Measurements from ENCODE around the gene MYCN. TPM values are rescaled to one million over a fixed set of nuclear protein-coding genes. Genes with fewer than 3 reads are reported as not detected.
"Not testable (repeated sequence)": the region's sequence is repeated elsewhere in the genome, so short reads cannot be mapped to it uniquely, and the experiment has no call there.

Gene MYCN
- total and polyA plus RNA-seq, 4 donors = 7.9 to 25.8 (median 16.2) TPM

DNA sequence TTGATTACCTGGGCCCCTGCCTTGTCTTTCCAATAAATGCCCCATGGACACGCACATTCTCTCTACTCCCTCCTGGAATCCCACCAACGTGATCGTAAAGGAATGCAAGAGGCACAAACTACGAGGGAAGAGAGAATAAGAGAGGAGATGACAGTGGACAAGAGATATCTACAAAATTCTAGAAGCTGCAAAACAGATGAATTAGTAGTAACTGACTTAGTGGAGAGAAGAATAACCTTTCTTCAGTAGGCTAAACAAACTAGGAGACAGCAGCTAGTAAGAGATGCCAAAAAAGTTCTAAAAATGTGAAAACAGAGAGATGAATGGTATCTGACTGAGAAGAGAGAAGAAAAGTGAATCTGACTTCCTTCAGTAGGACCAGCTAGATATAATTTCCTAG lies 43.5 kb upstream of the MYCN start:
- WGBS (ENCODE audit: insufficient coverage) = no CpG with 5 or more reads among the region's 4 CpGs
- no peaks in the 10 kb centered on the region for H3K36me3 ChIP-seq (ENCODE audit: control insufficient read depth, insufficient read depth, low read length)
- no peak for DNase-seq (ENCODE audit: low read depth in 4 of 6, low spot score in 6 of 6)
- peaks cover 4% of the 10 kb centered on the region for H3K4me1 ChIP-seq (ENCODE audit: control insufficient read depth, insufficient read depth, low read length)
- no peak overlapping the region for H3K4me3 ChIP-seq (ENCODE audit: low read depth, low read length)
- H3K27ac ChIP-seq (ENCODE audit: low read depth, low read length) = no peak overlapping the region
- no peaks in the 10 kb centered on the region for H3K27me3 ChIP-seq (ENCODE audit: control insufficient read depth, insufficient read depth, low read length)
- peaks cover 7% of the 10 kb centered on the region for H3K9me3 ChIP-seq (ENCODE audit: control insufficient read depth, insufficient read depth, low read length)

DNA sequence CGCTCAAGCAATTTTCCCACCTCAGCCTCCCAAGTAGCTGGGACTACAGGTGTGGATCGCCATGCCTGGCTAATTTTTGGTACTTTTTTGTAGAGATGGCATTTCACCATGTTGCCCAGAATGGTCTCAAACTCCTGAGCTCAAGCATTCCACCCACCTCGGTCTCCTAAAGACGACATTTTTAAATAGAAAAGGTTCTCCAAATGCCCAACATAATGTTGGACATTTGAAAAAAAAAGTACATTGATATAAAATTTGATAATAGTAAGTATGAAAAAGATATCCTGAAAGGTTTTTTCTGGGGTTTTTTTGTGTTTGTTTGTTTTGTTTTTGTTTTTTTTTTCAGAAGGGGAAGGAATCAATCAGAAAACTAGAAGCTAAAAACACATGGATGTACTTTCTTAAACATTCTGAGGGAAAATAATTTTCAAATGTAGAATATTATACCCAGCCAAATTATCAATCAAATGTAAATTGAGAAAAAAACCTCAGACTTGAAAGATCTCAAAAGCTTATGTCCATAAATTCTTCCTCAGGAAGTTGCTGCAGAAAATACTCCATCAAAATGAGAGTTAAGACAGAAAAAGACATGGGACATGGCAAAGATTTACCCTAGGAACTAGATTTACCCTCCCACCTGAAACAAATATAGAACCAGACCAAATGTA lies 42.8 kb upstream of the MYCN start:
- Histone ChIP-seq H3K4me1 (ENCODE audit: control insufficient read depth, insufficient read depth, low read length) (peaks cover 4% of the 10 kb centered on the region), H3K27me3 (ENCODE audit: control insufficient read depth, insufficient read depth, low read length) (no peaks in the 10 kb centered on the region), H3K9me3 (ENCODE audit: control insufficient read depth, insufficient read depth, low read length) (peaks cover 7% of the 10 kb centered on the region), H3K4me3 (ENCODE audit: low read depth, low read length) (no peak overlapping the region), H3K27ac (ENCODE audit: low read depth, low read length) (no peak overlapping the region), H3K36me3 (ENCODE audit: control insufficient read depth, insufficient read depth, low read length) (no peaks in the 10 kb centered on the region)
- DNase-seq (ENCODE audit: low read depth in 4 of 6, low spot score in 6 of 6) = no peak
- WGBS (ENCODE audit: insufficient coverage) = 100% methylated on average over 2 of the region's 4 CpGs

DNA sequence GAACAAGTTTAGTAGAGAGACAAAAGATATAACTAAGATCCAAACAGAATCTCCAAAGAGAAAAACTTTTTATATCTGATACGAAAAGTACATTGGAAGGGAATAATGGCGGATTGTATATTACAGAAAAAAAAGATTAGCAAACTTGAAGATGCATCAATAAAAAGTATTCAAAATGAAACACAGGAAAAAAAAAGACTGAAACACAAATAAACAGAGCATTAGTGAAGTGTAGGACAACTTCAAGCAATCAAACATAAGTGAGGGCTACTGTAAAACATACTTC lies 41.1 kb upstream of the MYCN start:
- DNase-seq (ENCODE audit: low read depth in 4 of 6, low spot score in 6 of 6) = no peak
- Histone ChIP-seq H3K36me3 (ENCODE audit: control insufficient read depth, insufficient read depth, low read length) (no peaks in the 10 kb centered on the region), H3K4me1 (ENCODE audit: control insufficient read depth, insufficient read depth, low read length) (no peaks in the 10 kb centered on the region), H3K4me3 (ENCODE audit: low read depth, low read length) (no peak overlapping the region), H3K27ac (ENCODE audit: low read depth, low read length) (no peak overlapping the region), H3K27me3 (ENCODE audit: control insufficient read depth, insufficient read depth, low read length) (no peaks in the 10 kb centered on the region), H3K9me3 (ENCODE audit: control insufficient read depth, insufficient read depth, low read length) (peaks cover 7% of the 10 kb centered on the region)
- no CpG with 5 or more reads among the region's 2 CpGs for WGBS (ENCODE audit: insufficient coverage)

DNA sequence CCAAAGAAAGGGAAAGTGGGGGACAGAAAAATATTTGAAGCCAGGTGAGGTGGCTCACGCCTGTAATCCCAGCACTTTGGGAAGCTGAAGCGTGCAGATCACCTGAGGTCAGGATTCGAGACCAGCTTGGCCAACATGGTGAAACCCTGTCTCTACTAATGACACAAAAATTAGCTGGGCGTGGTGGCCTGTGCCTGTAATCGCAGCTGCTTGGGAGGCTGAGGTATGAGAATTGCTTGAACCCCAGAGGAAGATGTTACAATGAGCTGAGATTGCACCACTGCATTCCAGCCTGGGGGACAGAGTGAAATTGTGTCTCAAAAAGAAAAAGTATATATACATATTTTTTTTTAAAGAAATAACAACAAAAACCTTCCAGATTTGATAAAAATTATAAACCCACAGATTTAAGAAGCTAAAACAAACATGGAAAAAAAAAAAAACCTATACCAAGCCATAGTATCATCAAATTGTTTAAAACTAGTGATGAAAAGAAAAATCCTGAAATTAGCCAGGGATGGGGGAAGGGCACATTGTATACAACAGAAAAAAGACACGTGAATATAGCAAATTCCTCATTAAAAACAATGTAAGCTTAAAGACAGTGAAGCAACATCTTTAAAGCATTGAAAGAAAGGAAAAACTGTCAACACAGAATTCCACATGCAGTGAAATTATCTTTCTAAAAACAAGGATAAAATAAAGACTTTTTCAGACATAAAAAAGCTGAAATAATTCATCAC lies 40.4 kb upstream of the MYCN start:
- Histone ChIP-seq H3K27ac (ENCODE audit: low read depth, low read length) (no peak overlapping the region), H3K9me3 (ENCODE audit: control insufficient read depth, insufficient read depth, low read length) (peaks cover 7% of the 10 kb centered on the region), H3K36me3 (ENCODE audit: control insufficient read depth, insufficient read depth, low read length) (no peaks in the 10 kb centered on the region), H3K4me3 (ENCODE audit: low read depth, low read length) (no peak overlapping the region), H3K4me1 (ENCODE audit: control insufficient read depth, insufficient read depth, low read length) (no peaks in the 10 kb centered on the region), H3K27me3 (ENCODE audit: control insufficient read depth, insufficient read depth, low read length) (no peaks in the 10 kb centered on the region)
- no peak for DNase-seq (ENCODE audit: low read depth in 4 of 6, low spot score in 6 of 6)
- WGBS (ENCODE audit: insufficient coverage) = 100% methylated on average over 2 of the region's 6 CpGs

DNA sequence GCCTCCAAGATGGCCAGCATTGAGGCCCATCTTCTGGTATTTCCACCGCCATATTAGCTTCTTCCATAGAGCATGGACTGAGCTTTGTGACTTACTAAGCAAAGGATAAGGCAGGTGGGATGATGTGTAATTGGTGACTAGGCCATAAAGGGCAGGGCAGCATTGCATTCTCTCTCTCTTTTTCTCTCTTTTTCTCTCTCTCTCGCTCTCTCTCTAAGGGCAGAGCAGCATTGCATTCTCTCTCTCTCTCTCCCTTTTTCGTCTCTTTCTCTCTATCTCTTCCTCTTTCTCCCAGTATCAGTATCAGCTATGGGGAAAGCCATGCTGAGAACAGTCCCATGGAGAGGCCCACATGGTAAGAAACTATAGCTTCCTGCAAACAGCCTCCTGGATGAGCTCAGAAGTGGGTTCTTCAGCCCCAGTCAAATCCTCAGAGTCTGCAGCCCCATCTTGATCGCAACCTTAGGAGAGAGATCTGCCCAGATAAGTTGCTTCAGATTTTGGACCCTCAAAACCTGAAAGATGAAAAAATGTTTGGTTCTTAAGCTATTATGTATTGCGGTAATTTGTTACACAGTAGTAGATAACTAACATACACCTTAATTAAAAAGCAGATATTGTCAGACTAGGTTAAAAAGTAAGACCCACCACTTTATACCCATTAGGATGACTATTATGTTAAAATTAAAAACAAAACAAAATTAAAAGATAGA lies 39.1 kb upstream of the MYCN start:
- H3K9me3 ChIP-seq (ENCODE audit: control insufficient read depth, insufficient read depth, low read length) = peaks cover 8% of the 10 kb centered on the region
- H3K4me1 ChIP-seq (ENCODE audit: control insufficient read depth, insufficient read depth, low read length) = no peaks in the 10 kb centered on the region
- no peaks in the 10 kb centered on the region for H3K27me3 ChIP-seq (ENCODE audit: control insufficient read depth, insufficient read depth, low read length)
- H3K36me3 ChIP-seq (ENCODE audit: control insufficient read depth, insufficient read depth, low read length) = no peaks in the 10 kb centered on the region
- no peak overlapping the region for H3K4me3 ChIP-seq (ENCODE audit: low read depth, low read length)
- H3K27ac ChIP-seq (ENCODE audit: low read depth, low read length) = no peak overlapping the region
- no peak for DNase-seq (ENCODE audit: low read depth in 4 of 6, low spot score in 6 of 6)
- WGBS (ENCODE audit: insufficient coverage) = 86% methylated on average over 2 of the region's 5 CpGs

DNA sequence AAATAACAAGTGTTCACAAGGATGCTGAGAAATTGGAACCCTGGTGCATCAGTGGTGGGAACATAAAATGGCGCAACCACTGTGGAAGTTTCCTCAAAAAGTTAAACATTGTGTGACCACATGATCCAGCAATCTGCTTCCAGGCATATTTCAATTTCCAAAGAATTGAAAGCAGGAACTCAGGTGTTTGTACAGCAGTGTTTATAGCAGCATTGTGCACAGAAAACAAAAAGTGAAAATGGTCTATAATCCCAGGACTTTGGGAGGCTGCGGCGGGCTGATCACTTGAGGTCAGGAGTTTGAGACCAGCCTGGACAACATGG lies 38.6 kb upstream of the MYCN start:
- Histone ChIP-seq H3K9me3 (ENCODE audit: control insufficient read depth, insufficient read depth, low read length) (peaks cover 8% of the 10 kb centered on the region), H3K27ac (ENCODE audit: low read depth, low read length) (no peak overlapping the region), H3K4me1 (ENCODE audit: control insufficient read depth, insufficient read depth, low read length) (no peaks in the 10 kb centered on the region), H3K4me3 (ENCODE audit: low read depth, low read length) (no peak overlapping the region), H3K27me3 (ENCODE audit: control insufficient read depth, insufficient read depth, low read length) (no peaks in the 10 kb centered on the region), H3K36me3 (ENCODE audit: control insufficient read depth, insufficient read depth, low read length) (no peaks in the 10 kb centered on the region)
- no CpG with 5 or more reads among the region's 3 CpGs for whole genome bisulfite sequencing (ENCODE audit: insufficient coverage)
- DNase-seq (ENCODE audit: low read depth in 4 of 6, low spot score in 6 of 6) = no peak

DNA sequence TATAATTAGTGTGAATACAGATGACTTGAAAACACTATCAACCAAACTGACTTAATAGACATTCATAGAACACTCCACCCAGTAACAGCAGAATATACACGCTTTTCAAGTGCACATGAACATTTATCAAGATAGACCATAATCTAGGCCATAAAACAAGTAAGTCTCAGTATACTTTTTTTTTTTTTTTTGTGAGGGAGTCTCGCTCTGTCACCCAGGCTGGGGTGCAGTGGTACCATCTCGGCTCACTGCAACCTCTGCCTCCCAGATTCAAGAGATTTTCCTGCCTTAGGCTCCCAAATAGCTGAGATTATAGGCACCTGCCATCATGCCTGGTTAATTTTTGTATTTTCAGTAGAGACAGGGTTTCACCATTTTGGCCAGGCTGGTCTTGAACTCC lies 36.4 kb upstream of the MYCN start:
- WGBS (ENCODE audit: insufficient coverage) = no CpG with 5 or more reads among the region's 3 CpGs
- H3K36me3 ChIP-seq (ENCODE audit: control insufficient read depth, insufficient read depth, low read length); H3K4me3 ChIP-seq (ENCODE audit: low read depth, low read length); DNase-seq (ENCODE audit: low read depth in 4 of 6, low spot score in 6 of 6); H3K27me3 ChIP-seq (ENCODE audit: control insufficient read depth, insufficient read depth, low read length); H3K4me1 ChIP-seq (ENCODE audit: control insufficient read depth, insufficient read depth, low read length); H3K27ac ChIP-seq (ENCODE audit: low read depth, low read length); H3K9me3 ChIP-seq (ENCODE audit: control insufficient read depth, insufficient read depth, low read length): not testable (repeated sequence)

DNA sequence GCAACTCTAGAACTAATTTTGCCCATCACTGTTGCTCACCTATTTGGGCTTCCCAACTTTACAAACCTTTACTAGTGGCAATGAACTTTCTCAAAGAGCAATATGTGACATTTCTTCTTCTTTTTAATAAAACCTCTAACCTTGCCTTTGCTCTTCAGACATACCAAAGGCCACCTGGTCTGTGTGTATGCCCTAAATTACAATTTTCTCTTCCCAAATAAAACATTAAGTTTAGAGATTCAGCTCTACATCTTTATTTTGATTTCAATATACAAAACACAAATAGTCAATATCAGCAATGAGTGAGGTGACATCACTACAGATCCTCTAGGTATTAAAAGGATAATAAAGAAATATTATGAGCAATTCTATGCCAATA lies 35.1 kb upstream of the MYCN start:
- H3K4me3 ChIP-seq (ENCODE audit: low read depth, low read length) = no peak overlapping the region

DNA sequence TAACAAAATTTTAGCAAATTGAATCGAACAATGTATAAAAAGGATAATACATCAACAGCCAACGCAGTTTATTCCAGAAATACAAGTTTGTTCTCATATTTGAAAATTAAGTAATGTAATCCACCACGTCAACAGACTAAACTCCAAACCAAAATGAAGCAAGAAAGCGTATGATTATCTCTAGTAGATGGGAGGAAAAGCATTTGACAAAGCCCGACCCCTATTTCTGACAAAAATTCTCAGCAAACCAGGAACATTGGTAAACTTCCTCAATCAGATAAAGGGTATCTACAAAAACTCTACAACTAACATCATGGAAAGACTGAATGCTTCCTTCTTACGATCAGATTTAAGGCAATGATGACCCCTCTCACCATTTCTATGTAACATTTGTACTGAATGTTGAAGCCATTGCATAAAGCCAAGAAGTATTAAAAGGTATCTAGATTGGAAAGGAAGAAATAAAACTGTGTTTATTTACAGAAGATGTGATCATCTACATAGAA lies 34.3 kb upstream of the MYCN start:
- no peak overlapping the region for H3K27ac ChIP-seq (ENCODE audit: low read depth, low read length)
- peaks cover 1% of the 10 kb centered on the region for H3K9me3 ChIP-seq (ENCODE audit: control insufficient read depth, insufficient read depth, low read length)
- DNase-seq (ENCODE audit: low read depth in 4 of 6, low spot score in 6 of 6) = no peak
- no CpG with 5 or more reads among the region's 6 CpGs for WGBS (ENCODE audit: insufficient coverage)
- no peaks in the 10 kb centered on the region for H3K36me3 ChIP-seq (ENCODE audit: control insufficient read depth, insufficient read depth, low read length)
- H3K4me3 ChIP-seq (ENCODE audit: low read depth, low read length) = no peak overlapping the region
- no peaks in the 10 kb centered on the region for H3K27me3 ChIP-seq (ENCODE audit: control insufficient read depth, insufficient read depth, low read length)
- H3K4me1 ChIP-seq (ENCODE audit: control insufficient read depth, insufficient read depth, low read length) = no peaks in the 10 kb centered on the region

More for the DNA sequence above, 35.1 kb upstream of the MYCN start:
- Histone ChIP-seq H3K9me3 (ENCODE audit: control insufficient read depth, insufficient read depth, low read length) (peaks cover 1% of the 10 kb centered on the region), H3K27ac (ENCODE audit: low read depth, low read length) (no peak overlapping the region), H3K36me3 (ENCODE audit: control insufficient read depth, insufficient read depth, low read length) (no peaks in the 10 kb centered on the region), H3K27me3 (ENCODE audit: control insufficient read depth, insufficient read depth, low read length) (no peaks in the 10 kb centered on the region), H3K4me1 (ENCODE audit: control insufficient read depth, insufficient read depth, low read length) (no peaks in the 10 kb centered on the region)
- no peak for DNase-seq (ENCODE audit: low read depth in 4 of 6, low spot score in 6 of 6)

DNA sequence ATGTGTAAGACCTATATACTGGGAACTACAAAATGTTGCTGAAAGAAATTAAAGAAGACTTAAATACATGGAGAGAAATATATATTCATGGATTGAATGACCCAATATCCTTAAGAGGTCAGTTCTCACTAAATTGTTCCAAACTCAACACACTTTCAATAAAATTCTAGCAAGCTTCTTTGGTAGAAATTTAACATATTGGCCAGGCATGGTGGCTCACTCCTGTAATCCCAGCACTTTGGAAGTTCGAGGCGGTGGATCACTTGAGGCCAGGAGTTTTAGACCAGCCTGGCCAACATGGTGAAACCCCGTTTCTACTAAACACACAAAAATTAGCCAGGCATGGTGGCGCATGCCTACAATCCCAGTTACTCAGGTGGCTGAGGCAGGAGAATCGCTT lies 33.6 kb upstream of the MYCN start:
- WGBS (ENCODE audit: insufficient coverage) = 100% methylated on average over 1 of the region's 5 CpGs
- Histone ChIP-seq H3K9me3 (ENCODE audit: control insufficient read depth, insufficient read depth, low read length) (peaks cover 1% of the 10 kb centered on the region), H3K4me1 (ENCODE audit: control insufficient read depth, insufficient read depth, low read length) (no peaks in the 10 kb centered on the region), H3K36me3 (ENCODE audit: control insufficient read depth, insufficient read depth, low read length) (no peaks in the 10 kb centered on the region), H3K4me3 (ENCODE audit: low read depth, low read length) (no peak overlapping the region), H3K27me3 (ENCODE audit: control insufficient read depth, insufficient read depth, low read length) (no peaks in the 10 kb centered on the region), H3K27ac (ENCODE audit: low read depth, low read length) (no peak overlapping the region)
- no peak for DNase-seq (ENCODE audit: low read depth in 4 of 6, low spot score in 6 of 6)

Data from spinal cord (tissue), 10 donors.